Dermis microvascular lymphatic vessel endothelial cell (primary cell): Measurements from ENCODE around the gene ZNF416. TPM values are rescaled to one million over a fixed set of nuclear protein-coding genes. Genes with fewer than 3 reads are reported as not detected.

Experiments
- DNase-seq, 2 donors: peaks; one replicate each; pipeline versions ENCODE4 v3.0.0 to v3.0.0-alpha.2; 2010; ENCODE audit warnings: low read depth in 2 of 2
- total RNA-seq: library from RNA; depleted of rRNA; stranded (reverse); fragments of >200 nt; gene quantifications from 2 replicates; pipeline ENCODE4 v1.2.1, GENCODE V29; 2014

Gene ZNF416
- total RNA-seq = 2.7 and 4.6 TPM in 2 replicates

- peak; percentile 96 to 97 for DNase-seq
Observed at GRCh38 chr19:57578487-57579205, at the start of gene ZNF416. Gene ZNF416 (minus strand): TSS chr19:57578911. CDS start chr19:57578704, 207 bp downstream.

DNA sequence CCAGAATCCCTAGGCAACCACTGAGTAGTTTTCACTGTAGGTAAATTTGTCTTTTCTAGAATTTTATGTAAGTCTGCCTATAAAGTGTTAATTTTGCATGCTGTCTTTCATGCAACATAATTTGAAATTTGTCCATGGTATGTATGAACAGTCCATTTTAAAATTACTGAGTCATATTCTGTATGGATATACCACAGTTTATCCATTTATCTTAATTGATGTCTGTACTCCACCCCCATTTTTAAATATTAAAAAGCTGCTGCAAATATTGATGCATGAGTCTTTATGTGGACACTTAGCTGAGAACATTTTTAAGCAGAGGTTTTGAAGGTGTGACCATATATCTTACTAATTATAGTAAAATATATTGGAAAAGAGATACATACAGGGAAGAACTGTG lies 44.4 kb upstream of the ZNF416 start:
- no peak for DNase-seq

- DNase-seq = no peak
Observed at GRCh38 chr19:57620673-57621348, 42.1 kb upstream of the ZNF416 start.

DNA sequence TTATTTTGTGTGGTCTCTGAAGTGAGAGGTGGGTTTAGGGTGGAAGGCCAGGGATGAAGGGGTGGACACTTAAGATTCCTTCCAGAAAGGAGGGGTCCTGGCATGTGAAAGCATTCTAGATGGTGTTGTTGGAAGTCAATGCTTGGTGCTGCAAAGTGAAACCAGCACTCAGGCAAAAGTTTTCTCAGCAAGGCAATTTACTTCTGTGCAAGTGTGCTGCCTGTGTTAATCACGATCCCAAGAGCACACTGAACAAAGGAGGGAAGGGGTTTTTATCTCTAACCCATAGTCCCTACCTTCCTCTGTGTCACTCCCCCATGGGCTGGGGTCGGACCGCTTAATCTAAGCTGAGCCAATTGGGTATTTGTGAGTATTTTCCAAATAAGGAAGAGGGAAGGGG lies 36.6 kb upstream of the ZNF416 start:
- DNase-seq = no peak

GRCh38 chr19:57613941-57614743 lies 35.4 kb upstream of the ZNF416 start, which contains the start of gene ZNF134:
Gene ZNF134 (plus strand): TSS chr19:57614242. CDS start chr19:57619469, 5,227 bp downstream.
- peak; percentile 83 to 89 for DNase-seq

DNA sequence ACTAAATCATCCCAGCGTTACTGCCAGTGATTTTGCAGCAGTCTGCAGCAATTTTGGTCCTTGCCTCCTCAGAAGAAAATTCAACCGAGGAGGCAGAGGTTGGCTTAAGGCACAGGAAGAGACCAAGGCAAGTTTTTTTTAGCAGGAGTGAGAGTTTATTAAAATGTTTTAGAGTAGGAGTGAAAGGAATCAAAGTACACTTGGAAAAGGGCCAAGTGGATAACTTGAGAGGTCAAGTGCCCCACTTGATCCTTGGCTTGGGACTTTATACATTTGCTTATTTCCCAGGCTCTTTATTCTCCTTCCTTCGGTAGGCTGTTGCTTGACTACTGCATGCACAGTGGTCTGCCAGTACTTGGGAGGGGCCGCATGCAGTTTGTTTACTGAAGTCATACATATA lies 32.4 kb upstream of the ZNF416 start:
- no peak for DNase-seq

- DNase-seq = no peak
Observed at GRCh38 chr19:57606931-57607330, 28.2 kb upstream of the ZNF416 start.

GRCh38 chr19:57599761-57600383 lies 21.2 kb upstream of the ZNF416 start, which contains the start of gene ZNF530:
Gene ZNF530 (plus strand): TSS chr19:57599885. CDS start chr19:57604346, 4,461 bp downstream.
- DNase-seq = peak; percentile 85 to 90

- no peak for DNase-seq
Observed at GRCh38 chr19:57599377-57599760, 20.7 kb upstream of the ZNF416 start.

- no peak for DNase-seq
Observed at GRCh38 chr19:57587529-57587928, 8.8 kb upstream of the ZNF416 start.

GRCh38 chr19:57583521-57584416 lies 5.1 kb upstream of the ZNF416 start, which contains the start of gene ZIK1:
Gene ZIK1 (plus strand): TSS chr19:57584145. CDS start chr19:57584357, 212 bp downstream.
- DNase-seq = peak; percentile 69 to 70

GRCh38 chr19:57583104-57583520 lies 4.4 kb upstream of the ZNF416 start:
- DNase-seq = no peak

- no peak for DNase-seq
Observed at GRCh38 chr19:57576661-57577060, 2.0 kb downstream of the ZNF416 start.

DNA sequence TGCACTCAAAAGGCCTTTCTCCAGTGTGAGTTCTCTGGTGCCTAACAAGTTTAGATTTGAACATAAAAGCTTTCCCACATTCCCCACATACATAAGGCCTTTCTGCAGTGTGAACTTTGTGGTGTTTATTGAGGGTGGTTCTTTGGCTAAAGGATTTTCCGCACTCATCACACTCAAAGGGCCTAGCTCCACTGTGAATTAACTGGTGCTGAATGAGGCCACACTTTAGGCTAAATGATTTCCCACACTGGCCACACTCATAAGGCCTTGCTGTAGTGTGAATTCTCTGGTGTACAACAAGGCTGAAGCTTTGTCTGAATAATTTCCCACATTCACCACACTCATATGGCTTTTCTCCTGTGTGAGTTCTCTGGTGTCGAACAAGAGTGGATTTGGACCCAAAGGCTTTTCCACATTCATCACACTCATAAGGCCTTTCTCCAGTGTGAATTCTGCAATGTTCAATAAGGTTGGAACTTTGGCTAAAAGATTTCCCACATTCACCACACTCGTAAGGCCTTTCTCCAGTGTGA lies 6.2 kb downstream of the ZNF416 start:
- DNase-seq = no peak

DNA sequence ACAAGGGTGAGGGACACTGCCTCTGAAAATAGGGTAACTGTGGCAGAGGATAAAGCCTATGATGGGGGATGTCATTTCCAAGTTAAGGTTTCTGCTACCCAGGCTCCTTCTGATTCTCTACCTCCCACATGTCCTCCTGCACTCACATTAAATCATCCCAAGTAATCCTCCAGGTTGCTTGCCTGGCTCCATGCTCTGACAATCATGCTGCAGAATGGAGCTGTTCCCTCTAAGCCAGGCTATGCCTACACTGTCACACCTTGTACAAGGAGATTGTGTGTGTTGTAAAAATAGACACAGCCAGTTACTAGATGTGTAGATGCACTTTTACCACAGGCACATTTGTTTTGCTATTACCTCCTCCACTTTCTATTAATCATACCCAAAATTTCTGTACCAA lies 8.0 kb downstream of the ZNF416 start:
- DNase-seq = no peak

- peak; percentile 30 to 61 for DNase-seq
Observed at GRCh38 chr19:57566396-57567265, 12.1 kb downstream of the ZNF416 start.

- DNase-seq = no peak
Observed at GRCh38 chr19:57563547-57563946, 15.2 kb downstream of the ZNF416 start.

- peak in 1 of 2 donors; percentile 5 for DNase-seq
Observed at GRCh38 chr19:57560049-57560491, 18.6 kb downstream of the ZNF416 start.
